CD14-positive monocyte (primary cell): ENCODE measurements around the gene NTSR2. TPM values are rescaled to one million over a fixed set of nuclear protein-coding genes. Genes with fewer than 3 reads are reported as not detected.

Experiments used
- DNase-seq, 3 donors: peaks; one replicate each; pipeline ENCODE4 v3.0.0-alpha.2; 2011 to 2022
- H2AFZ ChIP-seq: 2 replicates; pipeline ENCODE4 v1.6.0; 2012; ENCODE audit warnings: mild to moderate bottlenecking, low read depth, low read length, inconsistent platforms; ENCODE audit not compliant: insufficient read depth, poor library complexity, severe bottlenecking
- H3K27ac ChIP-seq, 2 donors: 1 replicate in 1 of 2; 2 replicates in 1 of 2; pipeline ENCODE4 v1.5.1; 2012 to 2013; ENCODE audit warnings: low read length in 2 of 2, control low read depth in 1 of 2, inconsistent platforms in 1 of 2, low read depth in 1 of 2, mild to moderate bottlenecking in 1 of 2
- H3K27me3 ChIP-seq, 2 donors: one replicate each; pipeline versions ENCODE4 v1.6.0 to v1.6.1; 2011 to 2013; ENCODE audit warnings: low read length in 2 of 2; ENCODE audit not compliant: control insufficient read depth in 2 of 2, insufficient read depth in 2 of 2
- H3K36me3 ChIP-seq, 2 donors: replicated peaks in 1 of 2; 1 replicate in 1 of 2; 2 replicates in 1 of 2; pipeline versions ENCODE4 v1.5.1 to v1.6.1; 2012 to 2013; ENCODE audit warnings: low read length in 2 of 2, control low read depth in 1 of 2, inconsistent platforms in 1 of 2, mild to moderate bottlenecking in 1 of 2; ENCODE audit not compliant: insufficient read depth in 2 of 2, control insufficient read depth in 1 of 2
- H3K4me1 ChIP-seq, 2 donors: 1 replicate in 1 of 2; 2 replicates in 1 of 2; pipeline versions ENCODE4 v1.5.1 to v1.6.1; 2012 to 2013; ENCODE audit warnings: low read length in 2 of 2, control low read depth in 1 of 2, inconsistent platforms in 1 of 2, mild to moderate bottlenecking in 1 of 2, moderate library complexity in 1 of 2; ENCODE audit not compliant: insufficient read depth in 2 of 2, control insufficient read depth in 1 of 2
- H3K4me2 ChIP-seq: replicated peaks from 2 replicates; pipeline ENCODE3; 2012; ENCODE audit warnings: low read length, moderate library complexity, mild to moderate bottlenecking; ENCODE audit not compliant: poor library complexity, severe bottlenecking; ENCODE audit errors: extremely low read depth
- H3K4me3 ChIP-seq, 3 experiments: fragments of 200-600 bp in 1 of 3; sonication (generic) in 1 of 3; replicated peaks in 1 of 3; 1 replicate in 2 of 3; 2 replicates in 1 of 3; pipeline ENCODE4 v1.5.1; 2011 to 2013; ENCODE audit warnings: low read length in 3 of 3, mild to moderate bottlenecking in 3 of 3, control low read depth in 2 of 3, low read depth in 2 of 3, inconsistent platforms in 1 of 3, moderate library complexity in 1 of 3
- H3K79me2 ChIP-seq: 2 replicates; pipeline ENCODE4 v1.6.0; 2012; ENCODE audit warnings: mild to moderate bottlenecking, control low read depth, inconsistent platforms, low read length, moderate library complexity; ENCODE audit not compliant: insufficient read depth
- H3K9ac ChIP-seq: 2 replicates; pipeline ENCODE4 v1.6.0; 2017; ENCODE audit warnings: low read length, mild to moderate bottlenecking; ENCODE audit not compliant: insufficient read depth, poor library complexity, severe bottlenecking
- H3K9me3 ChIP-seq, 2 donors: replicated peaks in 1 of 2; 1 replicate in 1 of 2; 2 replicates in 1 of 2; pipeline versions ENCODE4 v1.5.1 to v1.6.1; 2012 to 2013; ENCODE audit warnings: low read length in 2 of 2, control low read depth in 1 of 2; ENCODE audit not compliant: control insufficient read depth in 1 of 2, insufficient read depth in 1 of 2
- H4K20me1 ChIP-seq: 2 replicates; pipeline ENCODE4 v1.6.0; 2012; ENCODE audit warnings: mild to moderate bottlenecking, low read length, control low read depth, moderate library complexity; ENCODE audit not compliant: insufficient read depth
- H3K27ac Mint-ChIP-seq, 7 donors: one replicate each; pipeline ENCODE4 v1.8.0; 2020; ENCODE audit warnings: mild to moderate bottlenecking in 7 of 7, mixed read lengths in 7 of 7, moderate library complexity in 6 of 7, inconsistent platforms in 2 of 7
- H3K27me3 Mint-ChIP-seq, 3 donors: one replicate each; pipeline ENCODE4 v1.8.0; 2021 to 2022; ENCODE audit warnings: low read depth in 3 of 3, mild to moderate bottlenecking in 3 of 3, mixed read lengths in 3 of 3, moderate library complexity in 3 of 3, inconsistent platforms in 1 of 3
- H3K36me3 Mint-ChIP-seq, 2 donors: one replicate each; pipeline ENCODE4 v1.8.0; 2020; ENCODE audit warnings: mixed read lengths in 2 of 2, inconsistent platforms in 1 of 2, mild to moderate bottlenecking in 1 of 2
- H3K4me1 Mint-ChIP-seq: one replicate; pipeline ENCODE4 v1.8.0; 2020; ENCODE audit warnings: mild to moderate bottlenecking, mixed read lengths
- H3K4me3 Mint-ChIP-seq, 2 donors: one replicate each; pipeline ENCODE4 v1.8.0; 2020; ENCODE audit warnings: mild to moderate bottlenecking in 2 of 2, mixed read lengths in 2 of 2, moderate library complexity in 1 of 2
- H3K9me3 Mint-ChIP-seq, 7 donors: one replicate each; pipeline ENCODE4 v1.8.0; 2020 to 2022; ENCODE audit warnings: mixed read lengths in 7 of 7, mild to moderate bottlenecking in 6 of 7, moderate library complexity in 6 of 7, inconsistent platforms in 2 of 7
- CTCF ChIP-seq: fragments of 200-600 bp; IDR thresholded peaks from one replicate; pipeline ENCODE4 v1.8.0; 2022; ENCODE audit warnings: antibody characterized with exemption, mild to moderate bottlenecking
- WGBS: methylation state at CpG from one replicate; pipeline ENCODE4 v1.1.5; 2013; ENCODE audit warnings: missing lambda C conversion rate; ENCODE audit not compliant: insufficient coverage; 5-methylcytosine and 5-hydroxymethylcytosine counted together
- intact Hi-C, 2 donors: fragments of 100-400 bp; cut with micrococcal nuclease; formaldehyde crosslinking; loops; one replicate each; pipeline versions ENCODE4 v1.15.0 to v1.15.1; 2023
- polyA plus RNA-seq, 3 donors: library from polyadenylated mRNA; depleted of rRNA in 1 of 3; unstranded in 2 of 3; stranded (reverse) in 1 of 3; fragments of 300-500 nt in 2 of 3; fragments of >200 nt in 1 of 3; fragmentation: Illumina TruSeq in 2 of 3; gene quantifications; 1 replicate in 2 of 3; 2 replicates in 1 of 3; pipeline ENCODE4 v1.2.3, GENCODE V29; 2012 to 2021

The NTSR2 gene
- polyA plus RNA-seq, 3 donors, result not detected

DNA sequence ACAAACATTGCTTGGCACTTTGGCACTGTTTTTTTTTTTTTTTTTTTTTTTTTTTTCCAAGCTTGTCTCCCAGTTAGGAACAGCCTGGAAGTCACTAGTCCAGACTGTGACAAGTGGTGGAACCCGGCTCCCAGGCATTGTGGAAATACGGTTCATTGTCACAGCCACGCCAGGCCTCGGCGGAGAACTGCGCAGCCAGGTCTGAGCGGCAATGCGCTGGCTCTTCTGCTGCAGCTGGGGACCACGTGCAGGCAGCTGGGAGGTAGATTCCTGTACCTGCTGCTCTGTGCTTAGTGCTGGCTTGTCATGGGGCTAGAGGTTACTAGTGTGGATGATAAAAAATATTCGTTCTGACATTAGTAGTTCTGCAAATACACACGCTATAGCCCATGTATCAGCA lies 5.0 kb downstream of the NTSR2 start:
- 93% methylated on average over 11 of the region's 11 CpGs for WGBS
- no peak for DNase-seq

GRCh38 chr2:11663427-11663826 lies 6.6 kb downstream of the NTSR2 start:
- peaks cover 3% of the 10 kb centered on the region for H3K4me1 Mint-ChIP-seq
- H3K27ac Mint-ChIP-seq, result no peak overlapping the region
- no peaks in the 10 kb centered on the region for H3K36me3 Mint-ChIP-seq
- peaks cover 0 to 8% of the 10 kb centered on the region in 2 donors for H3K9me3 ChIP-seq
- no peaks in the 10 kb centered on the region for H3K36me3 ChIP-seq
- no peaks in the 10 kb centered on the region for H3K4me1 ChIP-seq
- WGBS, result no CpG with 5 or more reads among the region's 2 CpGs
- no peak overlapping the region for H3K27ac ChIP-seq
- peaks cover 6 to 12% (median 10%) of the 10 kb centered on the region in 7 donors for H3K9me3 Mint-ChIP-seq
- intact Hi-C loops, result no loop called here
- no peak for TF ChIP-seq CTCF
- no peak overlapping the region for H3K4me2 ChIP-seq
- H2AFZ ChIP-seq, result no peak overlapping the region
- no peak overlapping the region for H3K4me3 ChIP-seq
- H3K4me3 Mint-ChIP-seq, result no peak overlapping the region
- H3K79me2 ChIP-seq, result no peaks in the 10 kb centered on the region
- H3K27me3 Mint-ChIP-seq, result peaks cover 5 to 23% (median 5%) of the 10 kb centered on the region in 3 donors
- DNase-seq, result no peak
- no peak overlapping the region for H3K9ac ChIP-seq
- peaks cover 0 to 6% of the 10 kb centered on the region in 2 donors for H3K27me3 ChIP-seq
- H4K20me1 ChIP-seq, result no peaks in the 10 kb centered on the region

More for the DNA sequence above, 5.0 kb downstream of the NTSR2 start:
- no peak overlapping the region for H3K4me3 Mint-ChIP-seq
- H3K4me2 ChIP-seq, result no peak overlapping the region
- H3K4me1 Mint-ChIP-seq, result peaks cover 3% of the 10 kb centered on the region
- H3K27ac ChIP-seq, result no peak overlapping the region
- peaks cover 0 to 11% of the 10 kb centered on the region in 2 donors for H3K27me3 ChIP-seq
- H3K79me2 ChIP-seq, result no peaks in the 10 kb centered on the region
- TF ChIP-seq CTCF, result no peak
- H3K27me3 Mint-ChIP-seq, result peaks cover 9 to 28% (median 16%) of the 10 kb centered on the region in 3 donors
- H3K27ac Mint-ChIP-seq, result no peak overlapping the region
- no peak overlapping the region for H3K4me3 ChIP-seq
- no peaks in the 10 kb centered on the region for H3K4me1 ChIP-seq
- H3K9me3 Mint-ChIP-seq, result peaks cover 8 to 12% (median 10%) of the 10 kb centered on the region in 7 donors
- H3K36me3 ChIP-seq, result no peaks in the 10 kb centered on the region
- intact Hi-C loops, result no loop called here
- peaks cover 0 to 8% of the 10 kb centered on the region in 2 donors for H3K9me3 ChIP-seq
- no peaks in the 10 kb centered on the region for H4K20me1 ChIP-seq
- H2AFZ ChIP-seq, result no peak overlapping the region
- H3K9ac ChIP-seq, result no peak overlapping the region
- no peaks in the 10 kb centered on the region for H3K36me3 Mint-ChIP-seq
